Activated naive CD4-positive, alpha-beta T cell (primary cell): ENCODE data around the gene AP4E1.
"Not testable (repeated sequence)": the region's sequence is repeated elsewhere in the genome, so short reads cannot be mapped to it uniquely, and the experiment has no call there.

Experiments
- DNase-seq, 4 experiments: peaks; one replicate each; lab custom pipeline; 2025; lab: John Stamatoyannopoulos, UW

AP4E1 gene

GRCh38 chr15:50889589-50889988 is 18.9 kb upstream of the AP4E1 start:
- no peak for DNase-seq

GRCh38 chr15:50890751-50891150 is 17.7 kb upstream of the AP4E1 start:
- DNase-seq: no peak

- DNase-seq: no peak
These were observed 17.3 kb upstream of the AP4E1 start for GRCh38 chr15:50891159-50891558.

GRCh38 chr15:50893976-50894375 is 14.5 kb upstream of the AP4E1 start:
- DNase-seq: no peak

GRCh38 chr15:50901390-50901789 is 7.1 kb upstream of the AP4E1 start:
- not testable (repeated sequence) for DNase-seq

GRCh38 chr15:50904211-50904610 is 4.3 kb upstream of the AP4E1 start:
- no peak for DNase-seq

- no peak for DNase-seq
These were observed 3.4 kb upstream of the AP4E1 start for GRCh38 chr15:50905055-50905454.

GRCh38 chr15:50906954-50907600 is 1.4 kb upstream of the AP4E1 start:
- DNase-seq: peak; percentile 27 to 45 (median 38)

GRCh38 chr15:50907601-50908208 is 778 bp upstream of the AP4E1 start:
- peak; percentile 24 to 46 (median 32) for DNase-seq

GRCh38 chr15:50909010-50909317 is 481 bp downstream of the AP4E1 start:
- DNase-seq: peak in 1 of 4 experiments; percentile 21

- DNase-seq: not testable (repeated sequence)
These were observed 1.9 kb downstream of the AP4E1 start for GRCh38 chr15:50910426-50910795.

- DNase-seq: no peak
These were observed 2.5 kb downstream of the AP4E1 start for GRCh38 chr15:50911001-50911400.

- no peak for DNase-seq
These were observed 3.1 kb downstream of the AP4E1 start for GRCh38 chr15:50911621-50912020.

- DNase-seq: no peak
These were observed 7.9 kb downstream of the AP4E1 start for GRCh38 chr15:50916400-50916799.

- DNase-seq: not testable (repeated sequence)
These were observed 10.9 kb downstream of the AP4E1 start for GRCh38 chr15:50919359-50919758.

GRCh38 chr15:50925281-50925680 is 16.8 kb downstream of the AP4E1 start:
- no peak for DNase-seq

- no peak for DNase-seq
These were observed 20.6 kb downstream of the AP4E1 start for GRCh38 chr15:50929062-50929461.

- no peak for DNase-seq
These were observed 22.3 kb downstream of the AP4E1 start for GRCh38 chr15:50930792-50931191.

- DNase-seq: no peak
These were observed 24.9 kb downstream of the AP4E1 start for GRCh38 chr15:50933341-50933740.

- no peak for DNase-seq
These were observed 30.0 kb downstream of the AP4E1 start for GRCh38 chr15:50938525-50938924.

- DNase-seq: no peak
These were observed 31.4 kb downstream of the AP4E1 start for GRCh38 chr15:50939911-50940310.

GRCh38 chr15:50940506-50940905 is 32.0 kb downstream of the AP4E1 start:
- DNase-seq: no peak

- no peak for DNase-seq
These were observed 35.2 kb downstream of the AP4E1 start for GRCh38 chr15:50943638-50944037.

GRCh38 chr15:50944672-50945071 is 36.2 kb downstream of the AP4E1 start:
- no peak for DNase-seq
